H1 (cell line): ENCODE results near the gene CACNG3. TPM values are rescaled to one million over a fixed set of nuclear protein-coding genes. Genes with fewer than 3 reads are reported as not detected.

Experiments used
- BRCA1 ChIP-seq: IDR thresholded peaks from 2 replicates; pipeline ENCODE4 v1.6.1; 2012; ENCODE audit warnings: low read depth, low read length, improper control_type of control experiment
- EGR1 ChIP-seq: IDR thresholded peaks from 2 replicates; pipeline ENCODE4 v1.6.1; 2011; ENCODE audit warnings: low read depth, low read length, borderline replicate concordance
- RXRA ChIP-seq: IDR thresholded peaks from 2 replicates; pipeline ENCODE4 v1.6.1; 2011; ENCODE audit warnings: low read depth, mild to moderate bottlenecking, low read length, moderate library complexity; ENCODE audit not compliant: insufficient read depth
- SIX5 ChIP-seq: IDR thresholded peaks from 2 replicates; pipeline ENCODE4 v1.6.1; 2011; ENCODE audit warnings: mild to moderate bottlenecking, low read depth, low read length
- SUZ12 ChIP-seq: fragments of 200-600 bp; sonication (generic); IDR thresholded peaks from 2 replicates; pipeline ENCODE4 v1.6.1; 2012; ENCODE audit warnings: mild to moderate bottlenecking, inconsistent platforms, low read length, moderate library complexity, mixed read lengths
- polyA plus RNA-seq, 7 experiments: library from polyadenylated mRNA; depleted of rRNA in 3 of 7; stranded (reverse) in 5 of 7; unstranded in 2 of 7; fragments of >200 nt in 5 of 7; fragments of 200-250 nt in 2 of 7; gene quantifications; 1 replicate in 5 of 7; 2 replicates in 1 of 7; 4 replicates in 1 of 7; pipeline versions ENCODE4 v1.2.1 to v1.2.3, GENCODE V29; 2011 to 2013; ENCODE audit warnings: missing spikeins in 2 of 7, mixed read lengths in 2 of 7
- total RNA-seq: library from RNA; stranded (reverse); fragmentation: NEBNext Ultra II Directional; extraction: Animal tissue kit (Norgen Biotek cat#: 25700); gene quantifications from 2 replicates; pipeline ENCODE4 v1.2.1, GENCODE V29; 2021
- TF ChIP-seq, protein P1 (sequence below): IDR thresholded peaks from 2 replicates; pipeline ENCODE4 v1.6.1; 2012; ENCODE audit warnings: low read length, inconsistent platforms

The CACNG3 gene
- total and polyA plus RNA-seq, 2 of the 8 experiments (the other 6 are each of a cell fraction or from before 2014, with no cell fraction given) = 0.12 TPM; not detected in 1

DNA sequence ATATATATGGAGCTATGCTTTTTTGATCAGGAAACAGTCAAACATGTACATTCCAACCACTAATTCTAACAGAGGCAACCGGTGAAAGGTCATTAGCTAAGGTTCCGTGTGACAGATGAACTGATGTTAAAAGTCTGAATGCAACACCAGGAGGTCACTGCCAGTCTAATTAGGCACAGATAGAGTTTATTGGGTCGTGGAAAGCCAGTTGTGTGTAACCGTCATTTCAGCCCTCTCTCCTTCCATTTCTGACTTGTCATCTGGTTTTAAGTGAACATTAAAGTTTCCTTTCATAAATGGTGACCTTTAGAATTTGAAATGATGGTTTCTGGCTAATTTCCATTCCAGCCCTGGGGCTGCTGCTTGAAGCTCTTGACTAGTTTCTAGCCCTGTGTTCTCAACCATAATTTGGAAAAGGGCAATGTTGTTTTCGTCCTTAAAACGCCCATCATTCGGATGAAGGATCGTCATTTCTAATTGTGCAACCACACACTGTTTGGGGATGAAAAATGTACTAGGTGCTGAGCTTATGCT, 23.9 kb downstream of the CACNG3 start (continued):
- TF ChIP-seq, protein P1, sequence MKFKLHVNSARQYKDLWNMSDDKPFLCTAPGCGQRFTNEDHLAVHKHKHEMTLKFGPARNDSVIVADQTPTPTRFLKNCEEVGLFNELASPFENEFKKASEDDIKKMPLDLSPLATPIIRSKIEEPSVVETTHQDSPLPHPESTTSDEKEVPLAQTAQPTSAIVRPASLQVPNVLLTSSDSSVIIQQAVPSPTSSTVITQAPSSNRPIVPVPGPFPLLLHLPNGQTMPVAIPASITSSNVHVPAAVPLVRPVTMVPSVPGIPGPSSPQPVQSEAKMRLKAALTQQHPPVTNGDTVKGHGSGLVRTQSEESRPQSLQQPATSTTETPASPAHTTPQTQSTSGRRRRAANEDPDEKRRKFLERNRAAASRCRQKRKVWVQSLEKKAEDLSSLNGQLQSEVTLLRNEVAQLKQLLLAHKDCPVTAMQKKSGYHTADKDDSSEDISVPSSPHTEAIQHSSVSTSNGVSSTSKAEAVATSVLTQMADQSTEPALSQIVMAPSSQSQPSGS = no peak
- no peak for TF ChIP-seq SUZ12
- TF ChIP-seq RXRA = no peak
- TF ChIP-seq BRCA1 = no peak
- TF ChIP-seq EGR1 = no peak
- no peak for TF ChIP-seq SIX5
- TF ChIP-seq, all 59 proteins: peak for 0
